Lower lobe of right lung (tissue), 2 donors: Measurements from ENCODE around the gene RBFOX1. TPM values are rescaled to one million over a fixed set of nuclear protein-coding genes. Genes with fewer than 3 reads are reported as not detected.
A peak's percentile ranks its signal among the peaks of the same experiment; 100 is the strongest.

Experiments
- ATAC-seq, 2 donors: fragments of 200-7000 bp; cut with Tn5 transposase; one replicate each; pipeline ENCODE4 v1.9.1; 2020 to 2022; ENCODE audit warnings: mild to moderate bottlenecking in 2 of 2, moderate library complexity in 2 of 2
- DNase-seq: peaks from one replicate; pipeline ENCODE4 v3.0.0-alpha.2; 2020
- H3K27ac ChIP-seq: fragments of 200-600 bp; one replicate; pipeline ENCODE4 v1.8.0; 2022
- H3K27me3 ChIP-seq: fragments of 200-600 bp; one replicate; pipeline ENCODE4 v1.8.0; 2022; ENCODE audit warnings: low read depth
- H3K36me3 ChIP-seq: fragments of 200-600 bp; one replicate; pipeline ENCODE4 v1.8.0; 2022; ENCODE audit warnings: mild to moderate bottlenecking
- H3K4me1 ChIP-seq: fragments of 200-600 bp; one replicate; pipeline ENCODE4 v1.8.0; 2022
- H3K4me3 ChIP-seq: fragments of 200-600 bp; one replicate; pipeline ENCODE4 v1.8.0; 2022; ENCODE audit warnings: mild to moderate bottlenecking
- H3K9me3 ChIP-seq: fragments of 200-600 bp; one replicate; pipeline ENCODE4 v1.8.0; 2022
- intact Hi-C: fragments of 100-400 bp; cut with DNase I; formaldehyde crosslinking; loops from one replicate; pipeline ENCODE4 v1.11.0; 2022
- total RNA-seq: library from RNA; stranded (reverse); fragmentation: NEBNext Ultra II Directional; extraction: Animal tissue kit (Norgen Biotek cat#: 25700); gene quantifications from one replicate; pipeline ENCODE4 v1.2.1, GENCODE V29; 2021
- TF ChIP-seq, protein P1 (sequence below): fragments of 200-600 bp; IDR thresholded peaks from one replicate; pipeline ENCODE4 v1.8.0; 2022; ENCODE audit warnings: antibody characterized with exemption, mild to moderate bottlenecking
- donor health status: DM: no; HTN: yes; CAD: no; lungs with severe emphysema.

Gene RBFOX1
- total RNA-seq, 1 donor from 2014 or later, result not detected

- Histone ChIP-seq H3K4me1 (no peaks in the 10 kb centered on the region), H3K27ac (no peak overlapping the region), H3K36me3 (no peaks in the 10 kb centered on the region), H3K4me3 (no peak overlapping the region), H3K27me3 (no peaks in the 10 kb centered on the region), H3K9me3 (no peaks in the 10 kb centered on the region)
- DNase-seq (no peak), ATAC-seq (no peak)
- intact Hi-C loops, result no loop called here
- TF ChIP-seq, protein P1, sequence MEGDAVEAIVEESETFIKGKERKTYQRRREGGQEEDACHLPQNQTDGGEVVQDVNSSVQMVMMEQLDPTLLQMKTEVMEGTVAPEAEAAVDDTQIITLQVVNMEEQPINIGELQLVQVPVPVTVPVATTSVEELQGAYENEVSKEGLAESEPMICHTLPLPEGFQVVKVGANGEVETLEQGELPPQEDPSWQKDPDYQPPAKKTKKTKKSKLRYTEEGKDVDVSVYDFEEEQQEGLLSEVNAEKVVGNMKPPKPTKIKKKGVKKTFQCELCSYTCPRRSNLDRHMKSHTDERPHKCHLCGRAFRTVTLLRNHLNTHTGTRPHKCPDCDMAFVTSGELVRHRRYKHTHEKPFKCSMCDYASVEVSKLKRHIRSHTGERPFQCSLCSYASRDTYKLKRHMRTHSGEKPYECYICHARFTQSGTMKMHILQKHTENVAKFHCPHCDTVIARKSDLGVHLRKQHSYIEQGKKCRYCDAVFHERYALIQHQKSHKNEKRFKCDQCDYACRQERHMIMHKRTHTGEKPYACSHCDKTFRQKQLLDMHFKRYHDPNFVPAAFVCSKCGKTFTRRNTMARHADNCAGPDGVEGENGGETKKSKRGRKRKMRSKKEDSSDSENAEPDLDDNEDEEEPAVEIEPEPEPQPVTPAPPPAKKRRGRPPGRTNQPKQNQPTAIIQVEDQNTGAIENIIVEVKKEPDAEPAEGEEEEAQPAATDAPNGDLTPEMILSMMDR, result no peak
Observed at GRCh38 chr16:7400117-7400890, 67.7 kb downstream of the RBFOX1 start.

GRCh38 chr16:7404217-7404616, 71.6 kb downstream of the RBFOX1 start:
- no peaks in the 10 kb centered on the region for H3K4me1 ChIP-seq
- TF ChIP-seq, protein P1, result no peak
- intact Hi-C loops, result no loop called here
- H3K27me3 ChIP-seq, result no peaks in the 10 kb centered on the region
- DNase-seq (no peak), ATAC-seq (no peak)
- no peak overlapping the region for H3K4me3 ChIP-seq
- no peaks in the 10 kb centered on the region for H3K9me3 ChIP-seq
- H3K27ac ChIP-seq, result no peak overlapping the region
- H3K36me3 ChIP-seq, result no peaks in the 10 kb centered on the region

DNA sequence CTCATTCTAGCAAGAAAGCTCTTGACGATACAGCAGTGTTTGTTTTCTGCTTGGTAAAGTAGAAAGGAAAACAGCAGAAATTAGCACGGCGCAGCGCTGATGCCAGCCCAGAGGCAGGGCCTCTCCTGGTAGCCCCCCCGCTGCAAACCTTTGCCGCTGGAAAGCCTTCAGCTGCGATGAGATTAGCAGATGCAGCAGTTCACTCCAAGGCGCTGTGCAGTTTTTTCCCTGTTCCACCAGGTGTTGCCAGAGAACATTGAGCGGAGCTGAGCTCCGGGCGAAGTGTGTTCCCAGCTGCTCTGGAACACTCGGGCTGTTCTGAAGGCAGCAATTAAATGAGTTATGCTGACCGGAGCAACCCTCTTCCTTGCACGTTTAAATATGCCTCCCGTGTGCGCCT, 72.5 kb downstream of the RBFOX1 start:
- intact Hi-C loops, result no loop called here
- Histone ChIP-seq H3K9me3 (no peaks in the 10 kb centered on the region), H3K27me3 (no peaks in the 10 kb centered on the region), H3K4me3 (no peak overlapping the region), H3K36me3 (no peaks in the 10 kb centered on the region), H3K27ac (no peak overlapping the region), H3K4me1 (no peaks in the 10 kb centered on the region)
- DNase-seq, result peak; percentile 80
- ATAC-seq, result peak; percentile 87 to 95
- TF ChIP-seq, protein P1, result peak; percentile 29

DNA sequence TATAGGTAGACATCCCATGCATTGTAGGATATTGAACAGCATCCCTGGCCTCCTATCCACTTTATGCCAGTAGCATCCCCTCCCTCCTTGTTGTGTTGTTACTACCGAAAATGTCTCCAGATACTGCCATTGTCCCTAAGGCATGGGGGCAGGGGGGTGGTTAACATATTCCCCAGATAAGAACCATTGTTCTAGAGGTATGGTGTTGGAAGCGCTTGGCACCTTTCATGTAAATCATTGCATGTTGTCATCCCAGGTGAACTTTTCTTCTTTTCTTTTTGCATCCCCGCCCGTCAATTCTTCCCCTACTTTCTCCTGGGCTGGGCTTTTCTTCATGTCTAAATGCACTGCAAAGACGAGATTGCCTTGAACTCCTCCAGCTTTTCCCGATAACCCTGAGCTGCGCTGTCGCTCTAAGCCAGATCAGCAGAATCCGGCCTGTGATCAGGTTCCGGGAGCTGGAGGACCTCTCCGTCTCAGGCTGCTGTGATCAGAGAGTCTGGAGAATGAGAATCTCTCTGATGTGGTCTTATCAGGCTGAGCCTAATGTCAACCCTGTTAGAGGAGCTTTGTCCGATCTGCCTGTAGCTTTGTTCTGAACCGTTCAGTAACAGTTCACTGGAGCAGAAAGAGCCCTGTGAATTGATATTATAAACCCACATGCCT, 76.2 kb downstream of the RBFOX1 start:
- intact Hi-C loops, result no loop called here
- TF ChIP-seq, protein P1, result no peak
- Histone ChIP-seq H3K27me3 (no peaks in the 10 kb centered on the region), H3K36me3 (no peaks in the 10 kb centered on the region), H3K27ac (no peak overlapping the region), H3K4me1 (no peaks in the 10 kb centered on the region), H3K4me3 (no peak overlapping the region), H3K9me3 (no peaks in the 10 kb centered on the region)
- ATAC-seq (no peak), DNase-seq (no peak)

GRCh38 chr16:7419441-7419840, 86.8 kb downstream of the RBFOX1 start:
- no peaks in the 10 kb centered on the region for H3K4me1 ChIP-seq
- H3K27ac ChIP-seq, result no peak overlapping the region
- no peak for DNase-seq
- ATAC-seq, result no peak
- H3K27me3 ChIP-seq, result no peaks in the 10 kb centered on the region
- H3K9me3 ChIP-seq, result no peaks in the 10 kb centered on the region
- intact Hi-C loops, result no loop called here
- H3K4me3 ChIP-seq, result no peak overlapping the region
- H3K36me3 ChIP-seq, result no peaks in the 10 kb centered on the region
- TF ChIP-seq, protein P1, result no peak
